HG03196 (cell line): ENCODE measurements around the gene CDH18.

Source experiments
- ATAC-seq: cut with Tn5 transposase; IDR thresholded peaks from one replicate; pipeline ENCODE4 v1.9.1; 2021; ENCODE audit not compliant: unreplicated experiment

Gene CDH18

GRCh38 chr5:19616701-19617215 is 371.2 kb downstream of the CDH18 start:
- no peak for ATAC-seq

- no peak for ATAC-seq
These were observed 372.3 kb downstream of the CDH18 start for GRCh38 chr5:19615661-19616060.

DNA sequence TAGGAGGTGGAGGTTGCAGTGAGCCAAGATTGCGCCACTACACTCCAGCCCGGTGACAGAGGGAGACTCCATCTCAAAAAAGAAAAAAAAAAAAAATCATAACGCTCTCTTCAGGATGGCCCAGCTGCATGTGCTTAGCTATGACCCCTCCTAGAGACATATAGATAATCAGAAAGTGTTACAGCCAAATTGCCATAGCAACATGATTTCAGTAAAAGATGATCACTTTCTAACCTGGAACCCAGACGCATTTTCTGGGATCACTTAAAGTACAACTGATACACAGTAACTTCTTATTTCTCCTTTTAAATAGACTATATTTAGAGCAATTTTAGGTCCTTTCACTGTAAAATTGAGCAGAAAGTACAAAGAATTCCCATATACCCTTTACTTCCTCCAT is 372.9 kb downstream of the CDH18 start:
- no peak for ATAC-seq

GRCh38 chr5:19608444-19609002 is 379.5 kb downstream of the CDH18 start:
- no peak for ATAC-seq

- no peak for ATAC-seq
These were observed 382.1 kb downstream of the CDH18 start for GRCh38 chr5:19605846-19606407.

DNA sequence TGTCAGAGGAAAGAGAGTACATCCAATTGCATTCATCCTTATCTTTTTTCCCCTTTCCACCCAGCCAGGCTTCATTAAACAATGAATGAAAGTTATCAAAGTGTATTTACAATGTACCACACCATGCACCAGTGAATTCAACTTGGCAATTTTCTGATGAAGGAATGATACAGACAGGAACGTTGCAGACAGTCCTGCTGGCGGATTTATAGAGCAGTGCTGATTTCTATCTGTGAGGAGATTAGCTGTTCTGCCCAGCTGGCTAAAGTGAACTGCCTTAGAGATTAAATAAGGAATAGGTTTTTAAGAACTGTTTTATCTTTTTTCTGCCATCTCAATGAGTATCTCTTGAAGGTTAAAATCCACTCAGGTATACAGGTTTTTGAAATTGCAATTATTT is 403.9 kb downstream of the CDH18 start:
- ATAC-seq = no peak

DNA sequence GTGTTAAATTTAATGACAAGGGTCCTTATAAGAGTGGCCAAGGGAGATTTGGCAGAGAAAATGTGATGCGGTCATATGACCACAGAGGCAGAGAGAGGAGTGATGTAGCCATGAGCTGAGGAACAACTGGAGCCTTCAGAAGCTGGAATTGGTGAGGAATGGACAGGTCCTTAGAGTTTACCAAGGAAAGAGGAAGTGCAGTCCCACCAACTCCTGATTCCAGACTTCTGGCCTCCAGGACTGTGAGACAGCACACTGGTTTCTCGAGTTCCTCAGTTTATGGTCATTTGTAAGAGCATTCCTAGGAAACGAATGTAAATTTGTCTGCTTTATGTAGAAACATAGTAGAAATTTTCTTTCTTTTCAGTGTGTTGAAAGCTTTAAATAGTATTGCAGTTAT is 410.1 kb downstream of the CDH18 start:
- no peak for ATAC-seq

- no peak for ATAC-seq
These were observed 420.0 kb downstream of the CDH18 start for GRCh38 chr5:19568004-19568403.

DNA sequence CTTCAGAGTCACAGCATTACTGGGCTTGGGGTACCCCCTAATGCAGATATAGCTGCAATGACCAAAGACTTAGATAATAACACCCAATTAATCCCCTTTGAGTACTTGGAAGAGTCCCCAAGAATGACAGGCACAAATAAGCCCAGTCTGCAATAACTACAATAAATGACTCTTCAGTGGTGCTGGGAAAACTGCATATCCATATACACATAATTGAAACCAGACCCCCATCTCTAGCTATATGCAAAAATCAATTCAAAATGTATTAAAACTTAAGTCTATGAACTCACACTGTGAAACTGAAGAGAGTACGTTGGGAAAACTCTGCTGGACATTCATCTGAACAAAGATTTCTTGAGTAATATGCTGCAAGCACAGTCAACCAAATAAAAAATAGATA is 422.5 kb downstream of the CDH18 start:
- no peak for ATAC-seq

- ATAC-seq = no peak
These were observed 424.0 kb downstream of the CDH18 start for GRCh38 chr5:19564036-19564435.

GRCh38 chr5:19555876-19556275 is 432.1 kb downstream of the CDH18 start:
- ATAC-seq = no peak

DNA sequence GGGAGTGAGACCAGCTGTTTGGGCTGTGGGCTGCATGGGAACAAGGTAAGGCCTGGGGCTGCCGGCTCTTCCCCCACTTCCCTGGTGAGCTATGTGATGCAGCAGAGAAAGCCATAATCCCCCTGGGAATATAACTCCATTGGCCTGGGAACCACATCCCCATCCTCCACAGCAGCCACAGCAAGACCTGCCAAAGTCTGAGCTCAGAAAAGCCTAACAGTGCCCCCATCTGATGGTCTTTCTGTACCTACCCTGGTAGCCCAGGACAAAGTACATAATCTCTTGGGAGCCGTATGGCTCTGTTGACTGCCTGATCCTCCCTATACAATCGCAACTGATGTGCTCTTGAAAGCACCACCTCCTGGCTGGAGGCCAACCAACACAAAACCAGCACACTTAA is 432.6 kb downstream of the CDH18 start:
- no peak for ATAC-seq

- ATAC-seq = no peak
These were observed 433.5 kb downstream of the CDH18 start for GRCh38 chr5:19554524-19554923.

DNA sequence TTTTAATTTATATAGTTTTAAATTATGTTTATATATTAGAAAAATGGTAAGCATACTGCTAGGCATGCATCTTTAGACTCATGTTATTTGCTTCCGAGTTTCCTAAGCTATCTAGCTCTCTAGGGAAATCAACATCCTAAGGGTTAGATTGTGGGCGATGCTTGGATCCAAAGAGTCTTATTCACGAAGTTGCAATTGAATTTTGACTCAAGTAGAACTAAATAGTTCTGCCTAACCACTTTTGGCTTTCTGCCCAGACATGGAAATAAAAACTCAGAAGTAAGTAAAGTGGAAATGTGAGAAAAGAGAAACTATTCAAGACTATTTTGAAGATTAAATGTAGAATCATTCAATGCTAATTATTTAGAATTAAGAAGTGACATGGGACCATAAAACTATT is 440.4 kb downstream of the CDH18 start:
- no peak for ATAC-seq

- ATAC-seq = no peak
These were observed 441.5 kb downstream of the CDH18 start for GRCh38 chr5:19546521-19546920.

- no peak for ATAC-seq
These were observed 449.4 kb downstream of the CDH18 start for GRCh38 chr5:19538607-19539006.

GRCh38 chr5:19536387-19536786 is 451.6 kb downstream of the CDH18 start:
- ATAC-seq = no peak

- no peak for ATAC-seq
These were observed 453.2 kb downstream of the CDH18 start for GRCh38 chr5:19534751-19535150.

DNA sequence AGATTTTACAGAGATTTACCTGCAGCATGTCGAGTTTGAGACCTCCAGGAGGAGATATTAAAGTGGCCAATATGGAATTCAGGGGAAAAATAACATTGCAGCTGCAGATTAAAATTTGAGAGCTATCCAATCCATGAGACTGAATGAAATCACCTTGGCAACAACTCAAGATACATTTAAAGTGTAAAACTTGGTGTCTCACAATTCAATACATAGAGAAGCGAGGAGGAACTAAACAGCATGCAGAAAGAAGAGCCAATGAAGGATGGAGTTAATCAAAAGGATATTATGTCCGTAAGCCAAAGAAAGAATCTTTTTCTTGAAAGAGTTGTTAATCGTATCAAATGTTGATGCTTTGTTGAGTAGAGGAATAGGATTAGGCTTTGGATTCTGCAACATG is 455.1 kb downstream of the CDH18 start:
- ATAC-seq = no peak

DNA sequence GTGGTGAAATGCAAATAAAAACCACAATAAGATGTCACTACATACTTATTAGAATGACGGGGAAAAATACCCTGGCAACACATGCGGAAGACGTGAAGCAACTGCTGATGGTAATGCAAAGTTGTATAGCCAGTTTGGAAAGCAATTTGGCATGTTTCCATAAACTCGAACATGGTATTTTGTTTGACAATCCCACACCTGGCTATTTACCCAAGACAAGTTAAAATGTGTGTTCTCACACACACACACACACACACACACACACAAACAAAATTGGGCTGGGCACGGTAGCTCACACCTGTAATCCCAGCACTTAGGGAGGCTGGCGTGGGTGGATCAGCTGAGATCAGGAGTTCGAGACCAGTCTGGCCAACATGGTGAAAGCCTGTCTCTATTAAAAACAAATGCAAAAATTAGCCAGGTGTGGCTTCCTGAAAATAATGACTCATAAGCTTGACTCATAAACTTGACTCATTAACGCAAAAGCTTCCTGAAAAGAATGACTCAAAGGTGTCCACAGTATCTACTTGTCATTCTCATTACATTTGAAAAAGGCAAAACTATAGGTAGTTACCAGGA is 456.5 kb downstream of the CDH18 start:
- no peak for ATAC-seq

DNA sequence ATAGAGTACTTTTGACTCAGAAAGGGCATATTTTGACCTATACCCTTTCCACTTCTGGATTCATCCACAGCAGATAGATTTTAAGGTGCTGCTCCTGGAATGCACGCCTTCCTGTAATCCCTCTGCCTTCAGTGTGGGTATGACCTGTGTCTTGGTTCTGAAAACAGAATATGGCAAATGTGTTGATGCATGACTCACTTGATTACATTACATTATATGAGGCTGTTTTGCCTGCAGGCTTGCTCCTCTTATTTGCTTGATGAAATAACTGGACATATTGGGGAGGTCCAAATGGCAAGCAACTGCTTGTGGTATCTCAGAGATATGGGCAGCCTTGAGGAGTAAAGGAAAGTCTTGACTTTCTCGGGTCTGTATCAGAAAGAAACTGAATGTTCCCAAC is 468.6 kb downstream of the CDH18 start:
- no peak for ATAC-seq

DNA sequence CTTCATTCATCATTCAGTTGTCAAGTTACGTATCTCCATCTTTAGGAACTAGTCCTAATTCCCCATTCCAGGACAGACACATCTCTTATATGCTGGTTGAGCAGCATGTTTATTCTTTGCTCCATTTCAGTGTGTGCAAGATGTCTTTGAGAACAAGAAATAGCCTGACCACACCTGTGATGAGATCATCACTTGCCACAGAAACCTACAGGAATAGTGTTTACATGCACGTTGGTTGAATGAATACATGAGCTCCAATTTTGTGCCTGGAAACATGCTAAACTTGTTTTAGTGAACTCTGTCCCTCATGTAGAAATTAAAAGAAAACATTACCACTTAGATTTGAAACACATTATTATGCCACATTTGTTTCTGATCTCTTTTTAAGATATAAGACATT is 489.1 kb downstream of the CDH18 start:
- ATAC-seq = no peak
